GM23338 (cell line): Measurements from ENCODE around the gene TMEM106C. TPM values are rescaled to one million over a fixed set of nuclear protein-coding genes. Genes with fewer than 3 reads are reported as not detected.

ENCODE experiments used
- ATAC-seq: fragments of 200-7000 bp; cut with Tn5 transposase; 3 replicates; pipeline ENCODE4 v1.9.1; 2020
- DNase-seq: peaks from one replicate; pipeline ENCODE4 v3.0.0-alpha.2; 2015; ENCODE audit warnings: low spot score
- H2AFZ ChIP-seq: fragments of 200-600 bp; sonication (generic); 2 replicates; pipeline ENCODE4 v1.8.0; 2016; ENCODE audit warnings: antibody characterized with exemption, mild to moderate bottlenecking, moderate library complexity
- H3F3A ChIP-seq: fragments of 200-600 bp; sonication (generic); replicated peaks from 2 replicates; pipeline ENCODE4 v1.8.0; 2017; ENCODE audit warnings: antibody characterized with exemption, mixed run types, low read depth
- H3K27ac ChIP-seq: fragments of 200-600 bp; sonication (generic); 2 replicates; pipeline ENCODE4 v1.6.1; 2016; ENCODE audit warnings: low read depth
- H3K27me3 ChIP-seq: fragments of 200-600 bp; sonication (generic); 2 replicates; pipeline ENCODE4 v1.8.0; 2016; ENCODE audit warnings: mild to moderate bottlenecking, mixed run types, moderate library complexity; ENCODE audit not compliant: insufficient read depth
- H3K36me3 ChIP-seq: fragments of 200-600 bp; sonication (generic); 2 replicates; pipeline ENCODE4 v1.8.0; 2016; ENCODE audit warnings: mild to moderate bottlenecking; ENCODE audit not compliant: insufficient read depth
- H3K4me1 ChIP-seq: fragments of 200-600 bp; sonication (generic); 2 replicates; pipeline ENCODE4 v1.8.0; 2016; ENCODE audit warnings: mild to moderate bottlenecking, moderate library complexity; ENCODE audit not compliant: insufficient read depth
- H3K4me2 ChIP-seq: fragments of 200-600 bp; sonication (generic); 2 replicates; pipeline ENCODE4 v1.7.1; 2017; ENCODE audit warnings: mixed run types
- H3K4me3 ChIP-seq: fragments of 200-600 bp; sonication (generic); 2 replicates; pipeline ENCODE4 v1.6.1; 2016; ENCODE audit warnings: mixed run types
- H3K79me2 ChIP-seq: fragments of 200-600 bp; sonication (generic); replicated peaks from 2 replicates; pipeline ENCODE4 v1.8.0; 2017; ENCODE audit warnings: mild to moderate bottlenecking; ENCODE audit not compliant: insufficient read depth
- H3K9me2 ChIP-seq: fragments of 200-600 bp; sonication (generic); 2 replicates; pipeline ENCODE4 v1.8.0; 2017; ENCODE audit not compliant: insufficient read depth
- H4K20me1 ChIP-seq: fragments of 200-600 bp; sonication (generic); replicated peaks from 2 replicates; pipeline ENCODE4 v1.8.0; 2017; ENCODE audit warnings: mild to moderate bottlenecking; ENCODE audit not compliant: insufficient read depth
- H3K27ac Mint-ChIP-seq: 2 replicates; pipeline ENCODE4 v1.8.0; 2020; ENCODE audit warnings: inconsistent platforms, mild to moderate bottlenecking, moderate library complexity, mixed read lengths
- H3K27me3 Mint-ChIP-seq: 3 replicates; pipeline ENCODE4 v1.8.0; 2022; ENCODE audit warnings: low read depth, mild to moderate bottlenecking, moderate library complexity, mixed read lengths, inconsistent platforms; ENCODE audit not compliant: insufficient read depth, poor library complexity
- H3K36me3 Mint-ChIP-seq: 3 replicates; pipeline ENCODE4 v1.8.0; 2021; ENCODE audit warnings: low read depth, mild to moderate bottlenecking, inconsistent platforms, moderate library complexity, mixed read lengths
- H3K4me1 Mint-ChIP-seq: 3 replicates; pipeline ENCODE4 v1.8.0; 2020; ENCODE audit warnings: mild to moderate bottlenecking, inconsistent platforms, mixed read lengths
- H3K4me3 Mint-ChIP-seq: 3 replicates; pipeline ENCODE4 v1.8.0; 2021; ENCODE audit warnings: moderate library complexity, mild to moderate bottlenecking, inconsistent platforms, mixed read lengths
- H3K9me3 Mint-ChIP-seq: 3 replicates; pipeline ENCODE4 v1.8.0; 2020; ENCODE audit warnings: moderate library complexity, mild to moderate bottlenecking, inconsistent platforms, mixed read lengths
- CREB1 ChIP-seq: fragments of 250-450 bp; sonication (Bioruptor Pico); IDR thresholded peaks from 2 replicates; pipeline ENCODE4 v1.5.0; 2020; ENCODE audit warnings: low read depth, mild to moderate bottlenecking, moderate library complexity
- EZH2 ChIP-seq: fragments of 200-600 bp; sonication (generic); IDR thresholded peaks from one replicate; pipeline ENCODE4 v1.8.0; 2017; ENCODE audit warnings: antibody characterized with exemption, mild to moderate bottlenecking, low read depth; ENCODE audit not compliant: unreplicated experiment
- EZH2phosphoT487 ChIP-seq: fragments of 200-600 bp; sonication (generic); IDR thresholded peaks from one replicate; pipeline ENCODE4 v1.8.1; 2018; ENCODE audit warnings: antibody characterized with exemption; ENCODE audit not compliant: unreplicated experiment
- JUNB ChIP-seq: IDR thresholded peaks from one replicate; pipeline ENCODE4 v1.6.1; 2016; ENCODE audit warnings: antibody characterized with exemption; ENCODE audit not compliant: unreplicated experiment
- POLR2AphosphoS5 ChIP-seq: IDR thresholded peaks from 2 replicates; pipeline ENCODE4 v1.6.1; 2016; ENCODE audit warnings: antibody characterized with exemption, low read depth
- STAT1 ChIP-seq: IDR thresholded peaks from one replicate; pipeline ENCODE4 v1.6.1; 2016; ENCODE audit warnings: antibody characterized with exemption; ENCODE audit not compliant: unreplicated experiment
- ZNF114 ChIP-seq: fragments of 250-450 bp; sonication (Bioruptor Pico); IDR thresholded peaks from 2 replicates; pipeline ENCODE4 v1.5.0; 2020; ENCODE audit warnings: mild to moderate bottlenecking, moderate library complexity
- long read RNA-seq: library from polyadenylated mRNA; unstranded; transcript quantifications from one replicate; pipeline ENCODE4 v2.0.0, GENCODE V29; 2020; ENCODE audit not compliant: unreplicated experiment
- polyA plus RNA-seq: library from polyadenylated mRNA; unstranded; fragments of >200 nt; fragmentation: Nextera tagmentation; extraction: Ambion mirVana; gene quantifications from 2 replicates; pipeline ENCODE4 v1.2.1, GENCODE V29; 2016
- total RNA-seq: library from RNA; depleted of rRNA; stranded (reverse); fragments of >200 nt; shearing (Covaris generic); gene quantifications from 2 replicates; pipeline ENCODE4 v1.2.3, GENCODE V29; 2014; rRNA removed
- TF ChIP-seq, protein P1 (sequence below): fragments of 250-450 bp; sonication (Bioruptor Pico); IDR thresholded peaks from 2 replicates; pipeline ENCODE4 v1.5.0; 2020; ENCODE audit warnings: mild to moderate bottlenecking, moderate library complexity
- TF ChIP-seq, protein P2 (sequence below): IDR thresholded peaks from 2 replicates; pipeline ENCODE4 v1.6.1; 2016; ENCODE audit warnings: antibody characterized with exemption
- TF ChIP-seq, protein P3 (sequence below), 2 experiments: fragments of 200-600 bp in 1 of 2; sonication (generic) in 1 of 2; conservative IDR thresholded peaks; 2 replicates each; pipeline versions ENCODE4 v1.5.1 to v1.6.1; 2016 to 2017; ENCODE audit warnings: antibody characterized with exemption in 2 of 2, low read depth in 2 of 2, mild to moderate bottlenecking in 2 of 2, moderate library complexity in 1 of 2

TMEM106C gene, protein sequence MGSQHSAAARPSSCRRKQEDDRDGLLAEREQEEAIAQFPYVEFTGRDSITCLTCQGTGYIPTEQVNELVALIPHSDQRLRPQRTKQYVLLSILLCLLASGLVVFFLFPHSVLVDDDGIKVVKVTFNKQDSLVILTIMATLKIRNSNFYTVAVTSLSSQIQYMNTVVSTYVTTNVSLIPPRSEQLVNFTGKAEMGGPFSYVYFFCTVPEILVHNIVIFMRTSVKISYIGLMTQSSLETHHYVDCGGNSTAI
- 53.4 and 83.7 TPM in 2 replicates for total RNA-seq
- polyA plus RNA-seq = 37.3 and 43.5 TPM in 2 replicates
- long read RNA-seq, transcript TMEM106C-201 (8 exons, 1,394 nt) = major isoform, 13 of 36 reads
- long read RNA-seq, transcript TMEM106C-203 (8 exons, 1,414 nt) = minor isoform, 5 of 36 reads
- long read RNA-seq, transcript TMEM106C-220 (8 exons, 810 nt) = minor isoform, 8 of 36 reads
- long read RNA-seq, partial matches to known transcripts = 3 of 36 reads
- long read RNA-seq, other reads (novel, unspliced or antisense) = 4 of 36 reads

DNA sequence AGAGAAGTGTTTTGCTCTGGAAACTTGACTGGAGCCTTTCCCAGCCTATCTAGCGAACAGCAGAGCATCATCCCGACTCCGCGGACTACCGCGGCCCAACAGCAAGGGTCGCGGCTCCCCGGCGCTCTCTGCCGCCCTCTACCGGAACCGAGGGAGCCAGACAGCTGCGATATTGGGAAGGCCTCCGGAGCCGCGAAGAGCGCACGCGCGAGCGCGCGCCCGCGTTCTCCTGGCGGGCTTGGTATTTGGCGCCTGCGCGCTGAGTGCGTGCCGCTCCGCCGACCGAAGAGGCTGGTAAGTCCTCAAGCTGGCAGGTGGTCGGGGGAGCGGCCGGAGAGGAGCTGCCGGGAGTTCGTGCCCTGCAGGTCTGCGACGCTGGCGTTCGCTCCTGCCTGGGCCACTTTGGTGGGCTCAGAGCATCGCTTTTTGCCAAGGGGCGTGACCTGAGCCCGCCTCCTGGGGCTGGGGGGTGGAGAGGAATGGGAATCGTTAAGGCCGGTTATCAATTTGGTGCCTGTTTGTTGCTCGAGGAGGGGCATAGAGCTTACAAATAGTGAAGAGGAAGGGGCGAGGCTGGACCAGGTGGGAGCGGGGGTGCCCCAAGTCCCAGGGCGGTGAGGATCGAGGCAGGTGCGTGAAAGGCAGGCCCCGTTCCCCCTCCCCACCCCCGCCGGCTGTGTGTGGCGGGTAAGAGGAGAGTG is at the start of gene TMEM106C:
Gene TMEM106C (plus strand): TSS at position 257 of the 701 bp plus-strand sequence. CDS start 641 bp downstream, outside the sequence.
- peaks cover 34% of the 10 kb centered on the region for H3K27me3 Mint-ChIP-seq
- TF ChIP-seq JUNB (no peak), POLR2AphosphoS5 (peak; percentile 61), CREB1 (CRISPR knock-in tag) (no peak), ZNF114 (no peak), EZH2 (no peak), STAT1 (no peak), EZH2phosphoT487 (no peak)
- TF ChIP-seq, protein P1, sequence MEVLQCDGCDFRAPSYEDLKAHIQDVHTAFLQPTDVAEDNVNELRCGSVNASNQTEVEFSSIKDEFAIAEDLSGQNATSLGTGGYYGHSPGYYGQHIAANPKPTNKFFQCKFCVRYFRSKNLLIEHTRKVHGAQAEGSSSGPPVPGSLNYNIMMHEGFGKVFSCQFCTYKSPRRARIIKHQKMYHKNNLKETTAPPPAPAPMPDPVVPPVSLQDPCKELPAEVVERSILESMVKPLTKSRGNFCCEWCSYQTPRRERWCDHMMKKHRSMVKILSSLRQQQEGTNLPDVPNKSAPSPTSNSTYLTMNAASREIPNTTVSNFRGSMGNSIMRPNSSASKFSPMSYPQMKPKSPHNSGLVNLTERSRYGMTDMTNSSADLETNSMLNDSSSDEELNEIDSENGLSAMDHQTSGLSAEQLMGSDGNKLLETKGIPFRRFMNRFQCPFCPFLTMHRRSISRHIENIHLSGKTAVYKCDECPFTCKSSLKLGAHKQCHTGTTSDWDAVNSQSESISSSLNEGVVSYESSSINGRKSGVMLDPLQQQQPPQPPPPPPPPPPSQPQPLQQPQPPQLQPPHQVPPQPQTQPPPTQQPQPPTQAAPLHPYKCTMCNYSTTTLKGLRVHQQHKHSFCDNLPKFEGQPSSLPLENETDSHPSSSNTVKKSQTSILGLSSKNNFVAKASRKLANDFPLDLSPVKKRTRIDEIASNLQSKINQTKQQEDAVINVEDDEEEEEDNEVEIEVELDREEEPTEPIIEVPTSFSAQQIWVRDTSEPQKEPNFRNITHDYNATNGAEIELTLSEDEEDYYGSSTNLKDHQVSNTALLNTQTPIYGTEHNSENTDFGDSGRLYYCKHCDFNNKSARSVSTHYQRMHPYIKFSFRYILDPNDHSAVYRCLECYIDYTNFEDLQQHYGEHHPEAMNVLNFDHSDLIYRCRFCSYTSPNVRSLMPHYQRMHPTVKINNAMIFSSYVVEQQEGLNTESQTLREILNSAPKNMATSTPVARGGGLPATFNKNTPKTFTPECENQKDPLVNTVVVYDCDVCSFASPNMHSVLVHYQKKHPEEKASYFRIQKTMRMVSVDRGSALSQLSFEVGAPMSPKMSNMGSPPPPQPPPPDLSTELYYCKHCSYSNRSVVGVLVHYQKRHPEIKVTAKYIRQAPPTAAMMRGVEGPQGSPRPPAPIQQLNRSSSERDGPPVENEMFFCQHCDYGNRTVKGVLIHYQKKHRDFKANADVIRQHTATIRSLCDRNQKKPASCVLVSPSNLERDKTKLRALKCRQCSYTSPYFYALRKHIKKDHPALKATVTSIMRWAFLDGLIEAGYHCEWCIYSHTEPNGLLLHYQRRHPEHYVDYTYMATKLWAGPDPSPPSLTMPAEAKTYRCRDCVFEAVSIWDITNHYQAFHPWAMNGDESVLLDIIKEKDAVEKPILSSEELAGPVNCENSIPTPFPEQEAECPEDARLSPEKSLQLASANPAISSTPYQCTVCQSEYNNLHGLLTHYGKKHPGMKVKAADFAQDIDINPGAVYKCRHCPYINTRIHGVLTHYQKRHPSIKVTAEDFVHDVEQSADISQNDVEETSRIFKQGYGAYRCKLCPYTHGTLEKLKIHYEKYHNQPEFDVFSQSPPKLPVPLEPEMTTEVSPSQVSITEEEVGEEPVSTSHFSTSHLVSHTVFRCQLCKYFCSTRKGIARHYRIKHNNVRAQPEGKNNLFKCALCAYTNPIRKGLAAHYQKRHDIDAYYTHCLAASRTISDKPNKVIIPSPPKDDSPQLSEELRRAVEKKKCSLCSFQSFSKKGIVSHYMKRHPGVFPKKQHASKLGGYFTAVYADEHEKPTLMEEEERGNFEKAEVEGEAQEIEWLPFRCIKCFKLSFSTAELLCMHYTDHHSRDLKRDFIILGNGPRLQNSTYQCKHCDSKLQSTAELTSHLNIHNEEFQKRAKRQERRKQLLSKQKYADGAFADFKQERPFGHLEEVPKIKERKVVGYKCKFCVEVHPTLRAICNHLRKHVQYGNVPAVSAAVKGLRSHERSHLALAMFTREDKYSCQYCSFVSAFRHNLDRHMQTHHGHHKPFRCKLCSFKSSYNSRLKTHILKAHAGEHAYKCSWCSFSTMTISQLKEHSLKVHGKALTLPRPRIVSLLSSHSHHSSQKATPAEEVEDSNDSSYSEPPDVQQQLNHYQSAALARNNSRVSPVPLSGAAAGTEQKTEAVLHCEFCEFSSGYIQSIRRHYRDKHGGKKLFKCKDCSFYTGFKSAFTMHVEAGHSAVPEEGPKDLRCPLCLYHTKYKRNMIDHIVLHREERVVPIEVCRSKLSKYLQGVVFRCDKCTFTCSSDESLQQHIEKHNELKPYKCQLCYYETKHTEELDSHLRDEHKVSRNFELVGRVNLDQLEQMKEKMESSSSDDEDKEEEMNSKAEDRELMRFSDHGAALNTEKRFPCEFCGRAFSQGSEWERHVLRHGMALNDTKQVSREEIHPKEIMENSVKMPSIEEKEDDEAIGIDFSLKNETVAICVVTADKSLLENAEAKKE (CRISPR knock-in tag) = no peak
- TF ChIP-seq, protein P2, sequence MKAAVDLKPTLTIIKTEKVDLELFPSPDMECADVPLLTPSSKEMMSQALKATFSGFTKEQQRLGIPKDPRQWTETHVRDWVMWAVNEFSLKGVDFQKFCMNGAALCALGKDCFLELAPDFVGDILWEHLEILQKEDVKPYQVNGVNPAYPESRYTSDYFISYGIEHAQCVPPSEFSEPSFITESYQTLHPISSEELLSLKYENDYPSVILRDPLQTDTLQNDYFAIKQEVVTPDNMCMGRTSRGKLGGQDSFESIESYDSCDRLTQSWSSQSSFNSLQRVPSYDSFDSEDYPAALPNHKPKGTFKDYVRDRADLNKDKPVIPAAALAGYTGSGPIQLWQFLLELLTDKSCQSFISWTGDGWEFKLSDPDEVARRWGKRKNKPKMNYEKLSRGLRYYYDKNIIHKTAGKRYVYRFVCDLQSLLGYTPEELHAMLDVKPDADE = no peak
- TF ChIP-seq, protein P3, sequence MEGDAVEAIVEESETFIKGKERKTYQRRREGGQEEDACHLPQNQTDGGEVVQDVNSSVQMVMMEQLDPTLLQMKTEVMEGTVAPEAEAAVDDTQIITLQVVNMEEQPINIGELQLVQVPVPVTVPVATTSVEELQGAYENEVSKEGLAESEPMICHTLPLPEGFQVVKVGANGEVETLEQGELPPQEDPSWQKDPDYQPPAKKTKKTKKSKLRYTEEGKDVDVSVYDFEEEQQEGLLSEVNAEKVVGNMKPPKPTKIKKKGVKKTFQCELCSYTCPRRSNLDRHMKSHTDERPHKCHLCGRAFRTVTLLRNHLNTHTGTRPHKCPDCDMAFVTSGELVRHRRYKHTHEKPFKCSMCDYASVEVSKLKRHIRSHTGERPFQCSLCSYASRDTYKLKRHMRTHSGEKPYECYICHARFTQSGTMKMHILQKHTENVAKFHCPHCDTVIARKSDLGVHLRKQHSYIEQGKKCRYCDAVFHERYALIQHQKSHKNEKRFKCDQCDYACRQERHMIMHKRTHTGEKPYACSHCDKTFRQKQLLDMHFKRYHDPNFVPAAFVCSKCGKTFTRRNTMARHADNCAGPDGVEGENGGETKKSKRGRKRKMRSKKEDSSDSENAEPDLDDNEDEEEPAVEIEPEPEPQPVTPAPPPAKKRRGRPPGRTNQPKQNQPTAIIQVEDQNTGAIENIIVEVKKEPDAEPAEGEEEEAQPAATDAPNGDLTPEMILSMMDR (conservative IDR thresholded peaks at IDR 0.05; ENCODE audit: low read depth in 2 of 2) = peak; percentile 78 to 96

More for the DNA sequence above, at the start of gene TMEM106C:
- Histone ChIP-seq H3K4me3 (peak within 1 kb of the TSS; percentile 75), H4K20me1 (peaks cover 3% of the 10 kb centered on the region; the same call in 1 of the 2 replicates), H3K27me3 (peaks cover 28% of the 10 kb centered on the region), H3K4me2 (peak within 1 kb of the TSS; percentile 88), H3F3A (no peaks in the 10 kb centered on the region), H3K79me2 (no peaks in the 10 kb centered on the region), H3K4me1 (peaks cover 26% of the 10 kb centered on the region), H2AFZ (peak within 1 kb of the TSS; percentile 72), H3K36me3 (0 out of 2 replicates have a peak, but pooled peaks cover 2% of the 10 kb centered on the region), H3K9me2 (peaks cover 4% of the 10 kb centered on the region; the same call in 1 of the 2 replicates), H3K27ac (no peak within 1 kb of the TSS)
- peaks cover 27% of the 10 kb centered on the region for H3K36me3 Mint-ChIP-seq
- peak; percentile 97 for ATAC-seq
- no peak within 1 kb of the TSS for H3K27ac Mint-ChIP-seq
- peak; percentile 95 for DNase-seq
- peak within 1 kb of the TSS; percentile 96 for H3K4me3 Mint-ChIP-seq
- peaks cover 28% of the 10 kb centered on the region for H3K9me3 Mint-ChIP-seq
- H3K4me1 Mint-ChIP-seq = peaks cover 34% of the 10 kb centered on the region
